BE2C (cell line): ENCODE results near the gene AKIRIN2.
A peak's percentile ranks its signal among the peaks of the same experiment; 100 is the strongest.
"Not testable (repeated sequence)": the region's sequence is repeated elsewhere in the genome, so short reads cannot be mapped to it uniquely, and the experiment has no call there.

Source experiments
- DNase-seq: peaks from one replicate; pipeline ENCODE4 v3.0.0-alpha.2; 2020
- H3K27me3 ChIP-seq: fragments of 250-450 bp; sonication (Bioruptor Pico); 2 replicates; pipeline ENCODE4 v1.5.1; 2020; ENCODE audit warnings: mild to moderate bottlenecking
- H3K36me3 ChIP-seq: fragments of 250-450 bp; sonication (Bioruptor Pico); 2 replicates; pipeline ENCODE4 v1.5.1; 2020; ENCODE audit warnings: mild to moderate bottlenecking
- H3K4me1 ChIP-seq: fragments of 250-450 bp; sonication (Bioruptor Pico); 2 replicates; pipeline ENCODE4 v1.5.1; 2020
- H3K4me3 ChIP-seq: 2 replicates; pipeline ENCODE4 v1.5.1; 2011; ENCODE audit warnings: low read depth, low read length
- H3K9me3 ChIP-seq: fragments of 250-450 bp; sonication (Bioruptor Pico); 2 replicates; pipeline ENCODE4 v1.5.1; 2020
- CTCF ChIP-seq: IDR thresholded peaks from 2 replicates; pipeline ENCODE4 v1.5.1; 2012; ENCODE audit warnings: mild to moderate bottlenecking, low read depth, low read length

Gene AKIRIN2

GRCh38 chr6:87700397-87701343, 1.4 kb downstream of the AKIRIN2 start:
- peak; percentile 40 for DNase-seq
- Histone ChIP-seq H3K4me1 (peaks cover 4% of the 10 kb centered on the region; the same call in 1 of the 2 replicates), H3K9me3 (no peaks in the 10 kb centered on the region), H3K36me3 (no peaks in the 10 kb centered on the region; the same call in 1 of the 2 replicates), H3K27me3 (no peaks in the 10 kb centered on the region), H3K4me3 (peak overlapping the region; percentile 98)
- TF ChIP-seq CTCF = peak; percentile 11; the same call in 1 of the 2 replicates

- no peaks in the 10 kb centered on the region for H3K27me3 ChIP-seq
- peak overlapping the region; percentile 98 for H3K4me3 ChIP-seq
- peaks cover 4% of the 10 kb centered on the region; the same call in 1 of the 2 replicates for H3K4me1 ChIP-seq
- no peak for TF ChIP-seq CTCF
- DNase-seq = no peak
- H3K9me3 ChIP-seq = no peaks in the 10 kb centered on the region
- H3K36me3 ChIP-seq = no peaks in the 10 kb centered on the region; the same call in 1 of the 2 replicates
Measured at GRCh38 chr6:87699576-87699975, 2.5 kb downstream of the AKIRIN2 start.

- no peaks in the 10 kb centered on the region for H3K9me3 ChIP-seq
- H3K4me1 ChIP-seq = peaks cover 4% of the 10 kb centered on the region; the same call in 1 of the 2 replicates
- no peak for DNase-seq
- H3K4me3 ChIP-seq = peak overlapping the region; percentile 98
- no peaks in the 10 kb centered on the region for H3K27me3 ChIP-seq
- H3K36me3 ChIP-seq = no peaks in the 10 kb centered on the region; the same call in 1 of the 2 replicates
- TF ChIP-seq CTCF = no peak
Measured at GRCh38 chr6:87698547-87699006, 3.5 kb downstream of the AKIRIN2 start.

- peaks cover 4% of the 10 kb centered on the region; the same call in 1 of the 2 replicates for H3K4me1 ChIP-seq
- DNase-seq = peak; percentile 43
- H3K27me3 ChIP-seq = no peaks in the 10 kb centered on the region
- peak overlapping the region; percentile 98 for H3K4me3 ChIP-seq
- H3K9me3 ChIP-seq = no peaks in the 10 kb centered on the region
- no peak for TF ChIP-seq CTCF
- H3K36me3 ChIP-seq = no peaks in the 10 kb centered on the region; the same call in 1 of the 2 replicates
Measured at GRCh38 chr6:87697581-87698546, 4.2 kb downstream of the AKIRIN2 start.

GRCh38 chr6:87696817-87697216, 5.2 kb downstream of the AKIRIN2 start:
- not testable (repeated sequence) for H3K36me3 ChIP-seq, H3K9me3 ChIP-seq, H3K4me1 ChIP-seq, H3K27me3 ChIP-seq, H3K4me3 ChIP-seq, DNase-seq

GRCh38 chr6:87692086-87692485, 9.9 kb downstream of the AKIRIN2 start:
- Histone ChIP-seq H3K9me3 (no peaks in the 10 kb centered on the region), H3K27me3 (no peaks in the 10 kb centered on the region), H3K4me1 (no peaks in the 10 kb centered on the region), H3K4me3 (no peak overlapping the region), H3K36me3 (no peaks in the 10 kb centered on the region; the same call in none of the 2 replicates)
- DNase-seq = no peak
- TF ChIP-seq CTCF = no peak
